ENCODE results near the gene NT5C2. TPM values are rescaled to one million over a fixed set of nuclear protein-coding genes. Genes with fewer than 3 reads are reported as not detected.
"Not testable (repeated sequence)": the region's sequence is repeated elsewhere in the genome, so short reads cannot be mapped to it uniquely, and the experiment has no call there.

The NT5C2 gene
- total RNA-seq, 2 donors from 2014 or later, result 50.4 to 50.6 TPM

GRCh38 chr10:103140469-103140868, 52.6 kb downstream of the NT5C2 start:
- intact Hi-C loops (cut with DNase I), result no loop called here
- DNase-seq (ENCODE audit: low spot score), result no peak

DNA sequence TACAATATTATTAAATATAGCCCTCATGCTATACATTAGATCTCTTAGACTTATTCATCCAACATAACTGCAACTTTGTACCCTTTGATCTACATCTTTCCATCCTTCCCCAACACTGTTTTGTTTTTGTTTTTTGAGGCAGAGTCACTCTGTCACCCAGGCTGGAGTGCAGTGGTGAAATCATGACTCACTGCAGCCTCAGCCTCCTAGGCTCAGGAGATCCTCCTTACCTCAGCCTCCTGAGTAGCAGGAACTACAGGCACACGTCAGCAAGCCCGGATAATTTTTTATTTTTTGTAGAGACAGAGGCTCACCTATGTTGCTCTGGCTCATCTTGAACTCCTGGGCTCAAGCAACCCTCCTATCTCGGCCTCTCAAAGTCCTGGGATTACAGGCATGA, 53.3 kb downstream of the NT5C2 start:
- intact Hi-C loops (cut with DNase I), result no loop called here
- DNase-seq (ENCODE audit: low spot score), result no peak

GRCh38 chr10:103135168-103135567, 57.9 kb downstream of the NT5C2 start:
- DNase-seq (ENCODE audit: low spot score); intact Hi-C loops (cut with DNase I): not testable (repeated sequence)

DNA sequence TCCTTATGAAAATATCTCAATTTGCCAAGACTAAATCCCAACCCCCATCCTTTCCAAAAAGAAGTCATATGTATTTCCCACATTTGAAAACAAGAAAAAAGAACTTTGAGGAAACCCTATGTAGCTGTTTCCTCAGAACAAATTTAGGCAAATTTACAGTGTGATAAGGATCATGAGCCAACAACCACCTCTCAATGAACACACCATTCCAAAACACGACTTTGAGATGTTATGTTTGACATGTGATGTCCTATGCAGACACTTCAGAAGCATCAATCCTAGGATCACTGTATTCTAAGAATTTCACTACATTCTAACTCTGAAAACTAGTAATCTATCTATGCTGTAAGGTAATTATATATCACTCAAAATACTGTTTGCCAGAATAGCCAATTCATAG, 62.2 kb downstream of the NT5C2 start:
- intact Hi-C loops (cut with DNase I), result loop anchor here in 1 of 2 donors (2.0 kb wide), 1 partner anchor 30 kb away; no protein-coding TSS in a partner anchor
- no peak for DNase-seq (ENCODE audit: low spot score)

- not testable (repeated sequence) for DNase-seq (ENCODE audit: low spot score)
- intact Hi-C loops (cut with DNase I), result loop anchor here in 1 of 2 donors (2.0 kb wide), 1 partner anchor 31 kb away; no protein-coding TSS in a partner anchor
Observed at GRCh38 chr10:103130180-103130579, 62.9 kb downstream of the NT5C2 start.

- intact Hi-C loops (cut with DNase I), result no loop called here
- DNase-seq (ENCODE audit: low spot score), result no peak
Observed at GRCh38 chr10:103127241-103127640, 65.8 kb downstream of the NT5C2 start.

DNA sequence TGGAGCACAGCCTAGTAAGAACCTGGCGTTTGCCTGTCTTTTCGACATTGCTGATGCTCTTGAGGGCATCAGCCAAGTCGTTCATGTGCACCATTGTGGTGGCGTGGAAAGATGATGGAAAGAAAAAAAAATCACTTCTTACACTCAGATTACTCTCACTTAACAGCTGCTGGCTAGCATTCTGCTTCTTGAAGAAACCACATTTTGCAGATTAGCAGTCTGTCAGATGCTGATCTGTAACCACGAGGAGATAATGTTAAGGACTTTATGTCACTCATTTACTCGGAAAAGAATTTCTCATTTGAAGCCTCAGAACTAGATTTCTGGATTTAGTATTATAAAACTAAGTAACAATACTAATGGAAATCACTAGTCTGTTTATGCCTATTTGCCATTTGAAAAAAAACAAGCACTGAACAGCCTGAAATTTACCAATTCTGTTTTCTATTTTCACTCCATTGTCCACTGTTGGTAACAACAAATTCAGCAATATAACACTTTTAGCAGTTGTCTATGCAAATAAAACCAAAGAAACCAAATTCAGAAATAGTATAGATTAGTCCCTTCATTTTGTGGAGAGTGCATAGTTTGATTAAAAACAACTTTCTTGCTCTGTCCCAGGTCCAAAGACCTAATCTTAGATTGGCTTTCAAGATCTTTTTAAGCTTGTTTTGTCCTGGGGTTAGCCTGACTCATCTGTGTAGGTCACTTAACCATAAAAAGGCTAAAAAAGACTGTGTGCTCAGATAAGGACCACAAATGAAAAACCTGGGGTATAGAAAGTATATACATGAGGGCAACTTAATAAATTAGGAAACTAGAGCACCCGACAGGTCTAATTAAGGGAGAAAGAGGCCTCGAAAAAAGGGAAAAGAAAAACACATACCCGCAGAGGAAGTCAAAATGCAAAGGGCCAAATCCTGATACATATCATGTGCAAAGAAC, 67.5 kb downstream of the NT5C2 start:
- intact Hi-C loops (cut with DNase I), result no loop called here

GRCh38 chr10:103124420-103125096, 68.5 kb downstream of the NT5C2 start:
- intact Hi-C loops (cut with DNase I), result no loop called here
- DNase-seq (ENCODE audit: low spot score), result no peak

More for the DNA sequence above, 67.5 kb downstream of the NT5C2 start:
- DNase-seq (ENCODE audit: low spot score), result no peak

DNA sequence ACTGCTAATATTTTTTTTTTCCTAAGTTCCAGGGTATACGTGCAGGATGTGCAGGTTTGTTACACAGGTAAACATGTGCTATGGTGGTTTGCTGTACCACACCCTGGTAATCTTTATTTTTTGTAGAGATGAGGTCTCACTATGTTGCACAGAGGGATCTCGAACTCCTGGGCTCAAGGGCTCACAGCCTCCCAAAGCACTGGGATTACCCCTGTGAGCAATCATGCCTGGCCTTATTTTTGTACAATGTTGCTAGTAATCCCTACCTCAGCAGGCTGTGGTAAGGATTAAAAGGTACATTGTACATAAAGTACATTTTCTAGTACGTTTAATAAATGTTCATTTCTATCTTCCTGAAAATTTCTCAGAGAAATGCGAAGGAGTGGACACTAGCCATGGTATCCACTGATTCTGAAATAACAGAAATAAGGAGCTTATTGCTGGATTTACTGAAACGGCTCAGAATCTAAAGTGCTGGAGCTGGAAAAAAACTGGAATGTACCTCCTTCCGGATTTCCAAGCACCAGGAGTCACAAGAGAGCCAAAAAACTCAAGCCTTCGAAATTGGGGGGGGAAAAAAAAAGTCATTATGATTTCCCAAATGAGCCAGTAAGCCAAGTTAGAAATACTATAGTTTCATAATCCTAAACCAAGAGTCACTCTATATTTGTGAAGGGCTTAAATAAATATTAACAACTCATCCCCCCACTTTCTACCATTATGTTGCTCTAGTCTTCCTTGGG, 69.6 kb downstream of the NT5C2 start:
- no peak for DNase-seq (ENCODE audit: low spot score)
- intact Hi-C loops (cut with DNase I), result no loop called here

GRCh38 chr10:103120977-103121735, 71.9 kb downstream of the NT5C2 start:
- DNase-seq (ENCODE audit: low spot score), result no peak
- intact Hi-C loops (cut with DNase I), result no loop called here

- intact Hi-C loops (cut with DNase I), result no loop called here
- no peak for DNase-seq (ENCODE audit: low spot score)
Observed at GRCh38 chr10:103120546-103120945, 72.5 kb downstream of the NT5C2 start.

DNA sequence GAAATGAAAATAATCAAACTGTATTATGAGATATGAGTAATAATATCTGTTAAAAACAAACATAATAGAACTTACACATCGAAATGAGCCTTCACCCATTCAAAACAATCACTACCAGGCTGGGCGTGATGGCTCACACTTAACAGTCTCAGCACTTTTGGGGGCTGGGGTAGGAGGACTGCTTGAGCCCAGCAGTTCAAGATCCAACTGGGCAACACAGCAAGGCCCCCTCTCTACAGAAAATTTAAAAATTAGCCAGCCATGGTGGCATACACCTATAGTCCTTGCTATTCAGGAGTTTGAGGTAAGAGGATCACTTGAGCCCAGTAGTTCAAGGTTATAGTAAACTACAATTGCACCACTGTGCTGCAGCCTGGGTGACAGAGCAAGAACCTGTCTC, 75.8 kb downstream of the NT5C2 start:
- intact Hi-C loops (cut with DNase I), result no loop called here

DNA sequence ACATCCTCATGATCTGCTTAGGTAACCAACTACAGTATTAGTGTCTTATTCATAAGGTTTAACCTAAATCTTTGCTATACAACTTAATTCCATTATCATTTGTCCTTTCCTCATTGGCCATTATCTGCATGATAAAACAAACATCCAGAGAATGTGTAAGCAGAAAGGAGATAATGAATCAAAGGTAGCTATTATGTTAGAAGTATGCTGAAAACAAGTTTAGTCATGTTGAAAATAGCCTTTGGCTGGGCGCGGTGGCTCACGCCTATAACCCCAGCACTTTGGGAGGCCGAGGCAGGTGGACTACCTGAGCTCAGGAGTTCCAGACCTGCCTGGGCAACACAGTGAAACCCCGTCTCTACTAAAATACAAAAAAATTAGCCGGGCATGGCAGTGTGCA, 78.2 kb downstream of the NT5C2 start:
- no peak for DNase-seq (ENCODE audit: low spot score)
- intact Hi-C loops (cut with DNase I), result no loop called here

More for the DNA sequence above, 75.8 kb downstream of the NT5C2 start:
- no peak for DNase-seq (ENCODE audit: low spot score)

DNA sequence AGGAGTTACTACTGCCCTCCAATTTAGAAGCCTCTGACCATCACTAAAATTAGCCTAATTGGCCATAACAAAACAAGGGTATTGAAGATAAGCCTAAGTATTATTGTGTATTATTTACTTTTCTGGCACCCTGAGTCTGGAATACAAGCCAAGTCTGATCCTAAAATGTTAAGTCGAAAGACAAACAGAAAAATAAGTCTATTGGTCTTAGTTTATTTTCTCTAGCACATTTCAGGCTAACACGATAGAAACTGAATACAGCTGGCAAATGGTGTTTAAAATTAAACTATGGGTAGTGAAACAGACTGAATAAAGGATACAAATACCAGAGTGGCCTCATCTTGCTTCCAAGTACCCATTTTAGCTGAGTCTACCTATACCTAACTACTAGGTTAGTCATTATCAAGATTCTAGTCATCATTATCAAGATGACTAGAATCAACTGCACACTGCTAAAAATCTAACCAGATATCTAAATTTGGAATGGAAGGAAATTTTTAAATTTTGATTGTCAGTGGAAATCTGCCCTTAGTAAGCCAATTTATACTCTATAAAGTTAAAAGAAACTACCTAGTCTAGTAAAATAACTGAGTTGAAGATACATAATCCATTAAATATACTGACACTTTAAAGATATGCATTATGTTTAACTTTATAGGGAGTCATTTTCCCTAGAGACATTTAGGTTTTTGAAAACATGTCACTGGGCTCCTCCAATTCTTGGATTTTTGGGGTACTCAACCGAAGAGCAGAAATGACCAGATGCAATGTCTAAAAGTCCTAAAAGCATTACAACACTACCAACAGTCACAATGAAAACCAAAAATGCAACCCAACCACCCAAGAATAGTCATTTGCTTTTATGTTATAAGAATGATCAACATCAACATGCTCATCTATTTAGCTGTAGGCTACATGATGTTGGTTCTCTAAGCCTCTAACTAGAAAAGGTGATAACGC, 80.9 kb downstream of the NT5C2 start:
- intact Hi-C loops (cut with DNase I), result no loop called here
- no peak for DNase-seq (ENCODE audit: low spot score)

- DNase-seq (ENCODE audit: low spot score), result no peak
- intact Hi-C loops (cut with DNase I), result no loop called here
Observed at GRCh38 chr10:103111031-103111917, 81.8 kb downstream of the NT5C2 start.

DNA sequence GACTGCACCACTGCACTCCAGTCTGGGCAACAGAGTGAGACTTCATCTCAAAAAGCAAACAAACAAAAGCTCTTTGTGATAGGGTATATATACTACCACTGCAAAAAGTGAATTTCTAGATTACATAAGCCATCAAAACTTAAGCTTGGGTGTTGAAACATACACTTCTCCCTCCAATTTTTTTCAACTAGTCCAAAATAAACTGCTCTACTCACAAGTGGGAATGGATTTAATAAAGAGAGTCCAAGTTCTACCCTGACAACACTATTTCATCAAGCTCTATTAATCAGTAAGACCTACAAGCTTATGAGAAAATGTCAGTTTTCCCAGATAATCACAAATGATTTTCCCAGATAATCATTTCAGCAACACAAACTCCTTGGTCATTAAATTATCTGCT, 82.7 kb downstream of the NT5C2 start:
- intact Hi-C loops (cut with DNase I), result no loop called here
- no peak for DNase-seq (ENCODE audit: low spot score)

DNA sequence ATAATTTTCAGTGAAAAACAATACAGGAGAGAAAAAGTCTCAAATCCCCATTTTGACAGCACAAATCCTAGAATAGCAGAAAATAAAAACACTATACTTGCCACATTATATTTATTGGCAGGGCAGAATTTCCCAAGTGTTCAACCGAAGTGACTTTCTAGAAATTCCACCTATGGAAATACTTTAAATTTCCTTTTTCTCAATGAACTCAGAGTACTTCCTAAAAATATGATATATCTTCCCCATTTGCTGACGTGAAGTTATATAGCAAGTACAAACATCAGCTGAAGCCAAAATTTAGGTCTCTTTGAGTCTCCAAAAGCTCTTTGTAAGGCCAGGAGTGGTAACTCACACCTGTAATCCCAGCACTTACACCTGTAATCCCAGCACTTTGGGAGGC, 83.3 kb downstream of the NT5C2 start:
- no peak for DNase-seq (ENCODE audit: low spot score)
- intact Hi-C loops (cut with DNase I), result no loop called here

Measured in posterior vena cava (tissue), 2 donors.